GM18873 (cell line): Measurements from ENCODE around the gene CDKN2D.

Experiments
- ATAC-seq: cut with Tn5 transposase; IDR thresholded peaks from one replicate; pipeline ENCODE4 v1.9.1; 2021; ENCODE audit warnings: mild to moderate bottlenecking, moderate library complexity, moderate number of reproducible peaks; ENCODE audit not compliant: unreplicated experiment, low FRiP score

CDKN2D gene

GRCh38 chr19:10525636-10526035, 43.1 kb downstream of the CDKN2D start:
- no peak for ATAC-seq

GRCh38 chr19:10523135-10523636, 45.6 kb downstream of the CDKN2D start:
- no peak for ATAC-seq

GRCh38 chr19:10521461-10522171, 47.2 kb downstream of the CDKN2D start:
- ATAC-seq = no peak

GRCh38 chr19:10520652-10521318, 48.0 kb downstream of the CDKN2D start:
- no peak for ATAC-seq

GRCh38 chr19:10519421-10519820, 49.4 kb downstream of the CDKN2D start:
- ATAC-seq = no peak

GRCh38 chr19:10518444-10519361, 50.1 kb downstream of the CDKN2D start:
- no peak for ATAC-seq

GRCh38 chr19:10517760-10518443, 50.9 kb downstream of the CDKN2D start:
- no peak for ATAC-seq

GRCh38 chr19:10517361-10517759, 51.4 kb downstream of the CDKN2D start, which contains the start of gene S1PR5:
Gene S1PR5, minus strand, starts transcription at chr19:10517447. Its CDS starts 2,436 bp downstream, at chr19:10515011.
- ATAC-seq = no peak

- no peak for ATAC-seq
Observed at GRCh38 chr19:10516671-10517286, 52.0 kb downstream of the CDKN2D start.
